Ovary (tissue), 10 donors: ENCODE results near the gene RUNX1. TPM values are rescaled to one million over a fixed set of nuclear protein-coding genes. Genes with fewer than 3 reads are reported as not detected.

Experiments used
- DNase-seq, 5 donors: peaks; one replicate each; pipeline ENCODE4 v3.0.0-alpha.2; 2019 to 2020
- H3K27ac ChIP-seq, 2 donors: fragments of 200-600 bp; one replicate each; pipeline versions ENCODE4 v1.5.1 to v1.8.0; 2019 to 2022
- H3K27me3 ChIP-seq: fragments of 200-600 bp; one replicate; pipeline ENCODE4 v1.8.0; 2022
- H3K36me3 ChIP-seq: fragments of 200-600 bp; sonication (generic); one replicate; pipeline ENCODE4 v1.5.1; 2019
- H3K4me1 ChIP-seq: one replicate; pipeline ENCODE4 v1.8.1; 2013; ENCODE audit warnings: mild to moderate bottlenecking, moderate library complexity; ENCODE audit not compliant: insufficient read depth
- H3K4me3 ChIP-seq: fragments of 200-600 bp; sonication (generic); one replicate; pipeline ENCODE4 v1.5.1; 2017
- H3K9me3 ChIP-seq, 2 donors: fragments of 200-600 bp in 1 of 2; sonication (generic) in 1 of 2; one replicate each; pipeline versions ENCODE4 v1.5.1 to v1.8.1; 2013 to 2019; ENCODE audit warnings: mild to moderate bottlenecking in 1 of 2, moderate library complexity in 1 of 2
- EP300 ChIP-seq: sonication (generic); formaldehyde crosslinking; IDR thresholded peaks from one replicate; pipeline ENCODE4 v1.6.1; 2017; ENCODE audit warnings: antibody characterized with exemption
- POLR2A ChIP-seq: fragments of 450-650 bp; IDR thresholded peaks from one replicate; pipeline ENCODE4 v1.6.1; 2017; ENCODE audit warnings: antibody characterized with exemption, mild to moderate bottlenecking, moderate library complexity
- WGBS, 3 donors: extraction: QIAGEN DNeasy Blood & Tissue Kit in 1 of 3; methylation state at CpG; one replicate each; pipeline versions ENCODE4 v1.1.5 to v1.1.7; 2013 to 2017; 5-methylcytosine and 5-hydroxymethylcytosine counted together
- intact Hi-C, 4 donors: fragments of 100-400 bp; cut with DNase I; formaldehyde crosslinking; loops; one replicate each; pipeline versions ENCODE4 v1.11.0 to v1.15.1; 2022 to 2023
- long read RNA-seq, 3 donors: library from polyadenylated mRNA in 2 of 3; unstranded in 2 of 3; transcript quantifications; one replicate each; pipeline ENCODE4 v2.0.0 and lab custom pipeline, GENCODE V29; 2021 to 2026
- polyA plus RNA-seq, 2 donors: library from polyadenylated mRNA; stranded (reverse); fragments of 200-250 nt in 1 of 2; fragments of 350-450 nt in 1 of 2; fragmentation: Illumina TruSeq in 1 of 2; extraction: RNeasy Lipid Tissue Mini Kit (QIAGEN cat#74804) in 1 of 2; gene quantifications; one replicate each; pipeline ENCODE4 v1.2.3, GENCODE V29; 2013 to 2014
- total RNA-seq, 7 donors: library from RNA; depleted of rRNA in 2 of 7; stranded (reverse); fragments of >200 nt in 2 of 7; fragmentation: NEBNext Ultra II Directional in 3 of 7; extraction: Animal tissue kit (Norgen Biotek cat#: 25700) in 3 of 7; gene quantifications; one replicate each; pipeline versions ENCODE4 v1.1.0 to v1.2.4, GENCODE V29; 2016 to 2023
- TF ChIP-seq, protein P1 (sequence below), 3 donors: fragments of 450-650 bp in 2 of 3; fragments of 200-600 bp in 1 of 3; IDR thresholded peaks; one replicate each; pipeline versions ENCODE4 v1.5.1 to v1.8.0; 2016 to 2022; ENCODE audit warnings: antibody characterized with exemption in 3 of 3, mild to moderate bottlenecking in 1 of 3
- donor health status: DM: no; HTN: no; CAD: no; lungs with moderate emphysema.
- donor health status: DM: no; HTN: no; CAD: no.
- donor health status: Bipolar disorder and iron deficiency.
- donor health status: DM: yes; HTN: yes; CAD: no.
- donor health status: DM: no; HTN: no; CAD: no.
- donor health status: DM: yes; HTN: yes; CAD: no.

The RUNX1 gene
- total RNA-seq (10 to 100 TPM in 6 of 7 donors, 1 to 10 TPM in 1; 6.9 to 27.4 (median 17.8) TPM), polyA plus RNA-seq (10 to 100 TPM in 1 of 2 donors, 1 to 10 TPM in 1; 6.0 to 24.6 TPM)
- long read RNA-seq, donor 1, partial matches to known transcripts, result 0 of 14 reads
- long read RNA-seq, donor 1, other reads (novel, unspliced or antisense), result 14 of 14 reads
- long read RNA-seq, donor 2, partial matches to known transcripts, result 0 of 1 reads
- long read RNA-seq, donor 2, other reads (novel, unspliced or antisense), result 0 of 1 reads
- long read RNA-seq, donor 3, full-length matches to known transcripts, result 2 of 9 reads
- long read RNA-seq, donor 3, partial matches to known transcripts, result 5 of 9 reads
- long read RNA-seq, donor 3, other reads (novel, unspliced or antisense), result 2 of 9 reads

DNA sequence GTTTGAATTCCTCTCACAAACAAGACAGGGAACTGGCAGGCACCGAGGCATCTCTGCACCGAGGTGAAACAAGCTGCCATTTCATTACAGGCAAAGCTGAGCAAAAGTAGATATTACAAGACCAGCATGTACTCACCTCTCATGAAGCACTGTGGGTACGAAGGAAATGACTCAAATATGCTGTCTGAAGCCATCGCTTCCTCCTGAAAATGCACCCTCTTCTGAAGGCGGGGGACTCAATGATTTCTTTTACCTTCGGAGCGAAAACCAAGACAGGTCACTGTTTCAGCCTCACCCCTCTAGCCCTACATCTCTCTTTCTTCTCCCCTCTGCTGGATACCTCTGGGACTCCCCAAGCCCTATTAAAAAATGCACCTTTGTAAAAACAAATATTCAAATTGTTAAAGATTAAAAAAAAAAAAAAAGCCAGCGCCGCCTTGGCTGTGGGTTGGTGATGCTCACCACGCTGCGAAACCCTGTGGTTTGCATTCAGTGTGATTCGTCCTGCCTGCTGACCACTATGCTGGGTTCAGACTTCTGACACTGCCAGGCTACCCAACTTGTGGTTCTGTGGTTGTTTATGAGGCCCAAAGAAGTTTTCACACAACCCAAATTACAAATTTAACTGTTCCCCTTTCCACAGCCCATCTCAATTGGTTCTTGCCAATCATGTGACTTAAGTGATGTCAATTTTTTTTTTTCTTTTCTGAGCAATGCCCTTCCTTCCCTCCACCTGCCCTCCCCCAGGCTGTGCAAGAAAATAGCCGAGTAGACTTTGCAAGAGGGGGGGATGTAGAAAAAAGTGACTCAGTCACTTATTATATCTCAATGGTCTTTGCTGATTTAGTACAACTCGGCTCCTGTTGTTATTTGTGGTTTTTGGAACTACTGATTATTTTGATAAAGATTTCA, at the start of gene RUNX1:
TSS of gene RUNX1 (minus strand) at position 597 of the 912 bp plus-strand sequence.
- WGBS, 3 donors, result 84 to 86% (median 86%) methylated on average over 14 of the region's 14 CpGs
- H3K27me3 ChIP-seq, result no peaks in the 10 kb centered on the region
- intact Hi-C loops, result no loop called here
- no peak for DNase-seq
- H3K4me1 ChIP-seq, result peaks cover 1% of the 10 kb centered on the region
- H3K27ac ChIP-seq, result no peak within 1 kb of the TSS
- TF ChIP-seq, protein P1, sequence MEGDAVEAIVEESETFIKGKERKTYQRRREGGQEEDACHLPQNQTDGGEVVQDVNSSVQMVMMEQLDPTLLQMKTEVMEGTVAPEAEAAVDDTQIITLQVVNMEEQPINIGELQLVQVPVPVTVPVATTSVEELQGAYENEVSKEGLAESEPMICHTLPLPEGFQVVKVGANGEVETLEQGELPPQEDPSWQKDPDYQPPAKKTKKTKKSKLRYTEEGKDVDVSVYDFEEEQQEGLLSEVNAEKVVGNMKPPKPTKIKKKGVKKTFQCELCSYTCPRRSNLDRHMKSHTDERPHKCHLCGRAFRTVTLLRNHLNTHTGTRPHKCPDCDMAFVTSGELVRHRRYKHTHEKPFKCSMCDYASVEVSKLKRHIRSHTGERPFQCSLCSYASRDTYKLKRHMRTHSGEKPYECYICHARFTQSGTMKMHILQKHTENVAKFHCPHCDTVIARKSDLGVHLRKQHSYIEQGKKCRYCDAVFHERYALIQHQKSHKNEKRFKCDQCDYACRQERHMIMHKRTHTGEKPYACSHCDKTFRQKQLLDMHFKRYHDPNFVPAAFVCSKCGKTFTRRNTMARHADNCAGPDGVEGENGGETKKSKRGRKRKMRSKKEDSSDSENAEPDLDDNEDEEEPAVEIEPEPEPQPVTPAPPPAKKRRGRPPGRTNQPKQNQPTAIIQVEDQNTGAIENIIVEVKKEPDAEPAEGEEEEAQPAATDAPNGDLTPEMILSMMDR (IDR thresholded peaks at IDR 0.05), result no peak
- no peak for TF ChIP-seq POLR2A
- TF ChIP-seq EP300, result no peak
- no peaks in the 10 kb centered on the region for H3K9me3 ChIP-seq
- H3K36me3 ChIP-seq, result no peaks in the 10 kb centered on the region
- no peak within 1 kb of the TSS for H3K4me3 ChIP-seq

DNA sequence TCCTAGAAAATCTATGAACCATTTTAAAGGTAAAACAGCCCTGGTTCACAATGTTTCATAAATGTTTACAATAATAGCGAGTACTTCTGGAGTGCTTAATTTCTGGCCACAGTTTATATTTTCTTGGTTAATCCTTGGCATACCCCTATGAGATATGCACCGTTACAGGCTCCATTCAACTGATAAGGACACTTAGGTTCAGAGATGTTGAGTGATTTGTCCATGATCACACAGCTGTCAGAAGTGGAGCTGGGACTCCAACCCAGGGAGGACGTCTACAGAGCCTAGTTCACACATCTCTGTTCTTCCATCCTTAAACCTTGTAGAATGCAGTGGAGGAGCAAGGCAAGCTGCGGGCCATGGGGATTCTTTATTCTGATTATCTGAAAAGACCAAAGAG, 48.4 kb upstream of the RUNX1 start:
- DNase-seq, result no peak
- Histone ChIP-seq H3K27ac (no peak overlapping the region), H3K36me3 (no peaks in the 10 kb centered on the region), H3K4me1 (no peaks in the 10 kb centered on the region), H3K4me3 (no peak overlapping the region), H3K9me3 (no peaks in the 10 kb centered on the region), H3K27me3 (no peaks in the 10 kb centered on the region)
- WGBS, 3 donors, result 63 to 91% (median 83%) methylated on average over 4 of the region's 4 CpGs
- intact Hi-C loops, result no loop called here
- TF ChIP-seq POLR2A (no peak), EP300 (no peak)
- TF ChIP-seq, protein P1 (IDR thresholded peaks at IDR 0.05), result no peak

GRCh38 chr21:35096959-35097358, 47.9 kb upstream of the RUNX1 start:
- TF ChIP-seq, protein P1 (IDR thresholded peaks at IDR 0.05), result no peak
- TF ChIP-seq POLR2A, result no peak
- TF ChIP-seq EP300, result no peak
- Histone ChIP-seq H3K4me1 (no peaks in the 10 kb centered on the region), H3K27ac (no peak overlapping the region), H3K36me3 (no peaks in the 10 kb centered on the region), H3K27me3 (no peaks in the 10 kb centered on the region), H3K4me3 (no peak overlapping the region), H3K9me3 (no peaks in the 10 kb centered on the region)
- DNase-seq, result no peak
- intact Hi-C loops, result no loop called here

- WGBS, 3 donors, result 88 to 93% (median 88%) methylated on average over 2 of the region's 2 CpGs
- intact Hi-C loops, result no loop called here
- H3K27ac ChIP-seq, result no peak overlapping the region
- H3K4me1 ChIP-seq, result no peaks in the 10 kb centered on the region
- H3K36me3 ChIP-seq, result no peaks in the 10 kb centered on the region
- H3K4me3 ChIP-seq, result no peak overlapping the region
- DNase-seq, result no peak
- H3K27me3 ChIP-seq, result no peaks in the 10 kb centered on the region
- H3K9me3 ChIP-seq, result no peaks in the 10 kb centered on the region
- TF ChIP-seq EP300 (no peak), POLR2A (no peak)
- TF ChIP-seq, protein P1 (IDR thresholded peaks at IDR 0.05), result no peak
Observed at GRCh38 chr21:35095859-35096291, 46.8 kb upstream of the RUNX1 start.
